Measurements from ENCODE around the gene THRB.

THRB gene

DNA sequence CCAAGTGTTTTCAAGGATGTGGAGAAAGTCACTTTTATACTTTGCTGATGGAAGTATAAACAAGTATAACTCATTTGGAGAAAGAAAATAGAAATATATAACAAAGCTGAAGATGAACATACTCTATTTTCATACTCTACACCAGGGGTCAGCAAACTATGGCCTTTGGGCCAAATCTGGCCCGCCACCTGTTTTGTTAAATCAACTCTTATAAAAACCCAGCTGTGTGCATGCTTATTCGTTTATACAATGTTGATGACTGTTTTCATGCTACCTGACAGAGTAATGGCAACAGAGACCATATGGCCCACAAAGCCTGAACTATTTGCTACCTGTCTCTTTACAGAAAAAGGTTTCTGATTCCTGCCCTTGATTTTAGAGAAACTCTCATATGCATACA, 425.6 kb downstream of the THRB start:
- DNase-seq (ENCODE audit: low read depth) = no peak
- no peak overlapping the region for H3K4me3 ChIP-seq (replicated peaks; ENCODE audit: low read depth, low read length)
- TF ChIP-seq, protein P1, sequence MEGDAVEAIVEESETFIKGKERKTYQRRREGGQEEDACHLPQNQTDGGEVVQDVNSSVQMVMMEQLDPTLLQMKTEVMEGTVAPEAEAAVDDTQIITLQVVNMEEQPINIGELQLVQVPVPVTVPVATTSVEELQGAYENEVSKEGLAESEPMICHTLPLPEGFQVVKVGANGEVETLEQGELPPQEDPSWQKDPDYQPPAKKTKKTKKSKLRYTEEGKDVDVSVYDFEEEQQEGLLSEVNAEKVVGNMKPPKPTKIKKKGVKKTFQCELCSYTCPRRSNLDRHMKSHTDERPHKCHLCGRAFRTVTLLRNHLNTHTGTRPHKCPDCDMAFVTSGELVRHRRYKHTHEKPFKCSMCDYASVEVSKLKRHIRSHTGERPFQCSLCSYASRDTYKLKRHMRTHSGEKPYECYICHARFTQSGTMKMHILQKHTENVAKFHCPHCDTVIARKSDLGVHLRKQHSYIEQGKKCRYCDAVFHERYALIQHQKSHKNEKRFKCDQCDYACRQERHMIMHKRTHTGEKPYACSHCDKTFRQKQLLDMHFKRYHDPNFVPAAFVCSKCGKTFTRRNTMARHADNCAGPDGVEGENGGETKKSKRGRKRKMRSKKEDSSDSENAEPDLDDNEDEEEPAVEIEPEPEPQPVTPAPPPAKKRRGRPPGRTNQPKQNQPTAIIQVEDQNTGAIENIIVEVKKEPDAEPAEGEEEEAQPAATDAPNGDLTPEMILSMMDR (IDR thresholded peaks at IDR 0.05; ENCODE audit: low read length, missing control alignments) = no peak

DNA sequence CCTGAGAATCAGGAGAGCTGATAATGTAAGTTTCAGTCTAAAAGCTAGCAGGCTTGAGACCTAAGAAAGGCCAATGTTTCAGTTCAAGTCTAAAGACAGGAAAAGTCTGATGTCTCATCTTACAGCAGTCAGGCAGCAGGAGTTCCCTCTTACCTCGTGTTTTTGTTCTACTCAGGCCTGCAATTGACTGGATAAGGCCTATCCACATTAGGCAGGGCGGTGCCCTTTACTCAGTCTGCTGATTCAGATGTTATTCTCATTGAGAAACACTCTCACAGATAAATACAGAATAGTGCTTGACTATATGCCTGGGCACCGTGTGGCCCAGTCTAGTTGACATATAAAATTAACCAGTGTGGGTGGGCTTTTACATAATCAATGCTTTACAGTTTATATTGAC, 427.2 kb downstream of the THRB start:
- H3K4me3 ChIP-seq (replicated peaks; ENCODE audit: low read depth, low read length) = no peak overlapping the region
- no peak for DNase-seq (ENCODE audit: low read depth)
- TF ChIP-seq, protein P1 (IDR thresholded peaks at IDR 0.05; ENCODE audit: low read length, missing control alignments) = no peak

All from fibroblast of pulmonary artery (primary cell).